ENCODE measurements around the gene ZNF576.
"Not testable (repeated sequence)": the region's sequence is repeated elsewhere in the genome, so short reads cannot be mapped to it uniquely, and the experiment has no call there.

The ZNF576 gene

GRCh38 chr19:43575156-43575950 is 21.0 kb upstream of the ZNF576 start, which contains the start of the genes PINLYP and XRCC1:
Gene PINLYP, plus strand, starts transcription at chr19:43575801. Its CDS starts 1,391 bp downstream, at chr19:43577192.
Gene XRCC1, minus strand, starts transcription at chr19:43575527. Its CDS starts 69 bp downstream, at chr19:43575458.
- DNase-seq: peak; percentile 96 to 99 (median 99)

GRCh38 chr19:43575955-43576878 is 20.2 kb upstream of the ZNF576 start:
- peak; percentile 39 to 74 (median 68) for DNase-seq

- DNase-seq: no peak
Measured at GRCh38 chr19:43578787-43579186, 17.6 kb upstream of the ZNF576 start.

- no peak for DNase-seq
Measured at GRCh38 chr19:43581467-43581866, 14.9 kb upstream of the ZNF576 start.

GRCh38 chr19:43582495-43582894 is 13.9 kb upstream of the ZNF576 start:
- no peak for DNase-seq

- DNase-seq: no peak
Measured at GRCh38 chr19:43584484-43584883, 11.9 kb upstream of the ZNF576 start.

- DNase-seq: no peak
Measured at GRCh38 chr19:43586346-43586745, 10.0 kb upstream of the ZNF576 start.

GRCh38 chr19:43587029-43587428 is 9.4 kb upstream of the ZNF576 start:
- not testable (repeated sequence) for DNase-seq

GRCh38 chr19:43589277-43589676 is 7.1 kb upstream of the ZNF576 start:
- DNase-seq: no peak

- no peak for DNase-seq
Measured at GRCh38 chr19:43589678-43590077, 6.7 kb upstream of the ZNF576 start.

- no peak for DNase-seq
Measured at GRCh38 chr19:43591904-43592772, 4.3 kb upstream of the ZNF576 start.

GRCh38 chr19:43592800-43593350 is 3.5 kb upstream of the ZNF576 start:
- no peak for DNase-seq

- no peak for DNase-seq
Measured at GRCh38 chr19:43594081-43594697, 2.2 kb upstream of the ZNF576 start.

GRCh38 chr19:43594710-43595604 is 1.4 kb upstream of the ZNF576 start:
- peak; percentile 26 to 64 (median 53) for DNase-seq

GRCh38 chr19:43595605-43595998 is 793 bp upstream of the ZNF576 start:
- DNase-seq: no peak

- peak in 1 of 3 experiments; percentile 41 for DNase-seq
Measured at GRCh38 chr19:43596842-43597461, 557 bp downstream of the ZNF576 start.

GRCh38 chr19:43597876-43598275 is 1.5 kb downstream of the ZNF576 start:
- DNase-seq: no peak

- DNase-seq: no peak
Measured at GRCh38 chr19:43598445-43599240, 2.2 kb downstream of the ZNF576 start.

GRCh38 chr19:43599635-43600295 is 3.4 kb downstream of the ZNF576 start:
- no peak for DNase-seq
